HG03196 (cell line): Measurements from ENCODE around the gene SMARCC1.

Source experiments
- ATAC-seq: cut with Tn5 transposase; IDR thresholded peaks from one replicate; pipeline ENCODE4 v1.9.1; 2021; ENCODE audit not compliant: unreplicated experiment

SMARCC1 gene

DNA sequence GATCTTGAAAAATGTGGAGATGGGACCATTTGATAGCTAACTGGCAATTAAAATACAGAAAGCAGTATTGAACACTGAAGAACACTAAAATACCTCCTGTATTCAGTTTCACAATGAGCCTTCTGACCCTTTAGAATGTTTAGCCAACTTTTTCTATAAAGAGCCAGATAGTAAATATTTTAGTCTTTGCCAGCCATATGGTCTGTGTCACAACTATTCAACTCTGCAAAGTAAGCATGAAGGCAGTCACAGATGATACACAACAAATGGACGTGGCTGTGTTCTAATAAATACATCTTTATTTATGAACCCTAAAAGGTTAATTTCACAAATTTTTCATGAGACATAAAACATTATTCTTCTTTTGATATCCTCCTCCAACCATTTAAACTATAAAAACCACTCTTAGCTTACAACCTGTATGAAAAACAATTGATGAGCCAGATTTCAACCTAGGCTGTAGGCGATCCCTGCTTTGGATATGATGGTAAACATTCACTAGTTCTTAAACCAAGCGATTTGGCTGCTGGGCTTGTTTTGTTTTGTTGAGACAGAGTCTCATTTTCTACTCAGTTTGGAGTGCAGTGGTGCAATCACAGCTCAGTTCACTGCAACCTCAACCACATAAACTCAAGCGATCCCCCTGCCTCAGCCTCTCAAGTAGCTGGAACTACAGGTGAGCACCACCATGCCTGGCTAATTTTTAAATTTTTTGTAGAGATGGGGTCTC is 189.5 kb downstream of the SMARCC1 start:
- no peak for ATAC-seq

DNA sequence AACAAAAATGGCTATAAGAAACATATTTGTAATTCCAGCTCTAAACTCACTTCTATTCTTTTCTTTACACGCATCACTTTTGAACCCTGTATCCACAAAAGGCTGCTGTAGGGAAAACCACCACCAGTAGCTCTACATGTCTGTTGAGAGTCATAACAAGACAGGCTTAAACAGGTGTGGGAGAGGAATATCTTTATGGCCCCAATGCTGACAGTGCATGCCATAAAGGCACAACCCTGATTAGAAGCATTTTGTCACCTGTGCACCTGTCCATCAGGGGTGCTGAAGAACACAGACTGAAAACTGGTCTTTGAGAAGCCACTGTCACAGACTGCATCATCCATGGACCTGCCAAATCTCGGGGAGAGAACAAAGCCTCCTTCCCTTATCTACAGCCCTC is 191.5 kb downstream of the SMARCC1 start:
- ATAC-seq: no peak

DNA sequence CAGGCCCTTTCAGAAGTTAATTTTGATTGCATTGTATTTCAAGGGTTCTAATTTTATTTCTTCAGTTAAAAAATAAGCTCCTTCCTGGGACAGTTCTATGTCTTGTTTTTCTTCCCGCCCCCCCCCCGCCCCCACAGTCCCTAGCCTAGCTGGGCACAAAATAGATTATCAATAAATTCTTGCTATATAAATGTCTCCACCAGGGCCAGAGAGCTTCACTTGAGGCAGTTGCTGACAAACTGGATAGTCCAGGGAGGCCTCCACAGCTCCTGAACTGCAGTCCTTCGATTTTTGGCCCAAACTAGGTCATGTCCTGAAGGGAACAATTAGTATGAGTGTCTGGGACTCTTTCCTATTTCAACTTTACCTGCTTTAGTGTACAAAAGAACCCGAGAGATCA is 193.1 kb downstream of the SMARCC1 start:
- ATAC-seq: no peak

DNA sequence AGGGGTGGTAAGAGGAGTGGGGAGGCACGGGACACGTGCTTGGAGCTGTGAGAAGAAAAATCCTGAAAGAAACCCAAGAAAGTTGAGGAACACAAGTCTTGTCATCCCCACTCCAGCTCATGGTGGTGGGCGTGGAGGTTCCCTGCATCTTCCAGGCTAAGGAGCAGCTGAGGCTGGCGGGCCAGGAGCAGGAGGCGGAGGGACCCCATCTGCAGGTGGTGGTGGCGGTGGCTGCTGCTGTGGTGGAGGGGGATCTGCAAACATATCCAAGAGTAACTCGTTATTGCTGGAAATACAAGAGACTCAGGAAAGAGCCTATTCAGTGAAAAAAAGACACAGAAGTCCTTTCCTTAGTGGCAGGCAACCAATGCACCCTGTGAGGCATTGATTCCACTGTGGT is 193.6 kb downstream of the SMARCC1 start:
- ATAC-seq: no peak

DNA sequence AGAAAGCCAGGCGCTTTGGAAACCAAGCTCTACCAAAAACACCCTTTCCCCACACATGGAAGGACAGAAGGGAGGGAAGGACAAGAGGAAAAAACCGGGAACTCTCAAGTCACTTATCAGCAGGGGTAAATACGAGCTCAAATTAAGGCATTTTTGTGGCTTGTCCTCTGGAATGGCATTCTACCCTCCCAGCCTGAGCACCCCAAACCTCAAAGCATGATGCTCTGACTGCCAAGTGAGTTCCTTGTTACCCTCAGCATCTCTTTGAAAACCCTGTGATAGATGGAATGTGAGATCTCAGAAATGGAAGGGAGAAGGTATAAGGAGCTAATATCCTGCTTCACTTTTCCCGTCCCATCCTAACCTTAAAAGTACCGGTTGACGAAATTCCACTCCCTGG is 194.9 kb downstream of the SMARCC1 start:
- no peak for ATAC-seq

DNA sequence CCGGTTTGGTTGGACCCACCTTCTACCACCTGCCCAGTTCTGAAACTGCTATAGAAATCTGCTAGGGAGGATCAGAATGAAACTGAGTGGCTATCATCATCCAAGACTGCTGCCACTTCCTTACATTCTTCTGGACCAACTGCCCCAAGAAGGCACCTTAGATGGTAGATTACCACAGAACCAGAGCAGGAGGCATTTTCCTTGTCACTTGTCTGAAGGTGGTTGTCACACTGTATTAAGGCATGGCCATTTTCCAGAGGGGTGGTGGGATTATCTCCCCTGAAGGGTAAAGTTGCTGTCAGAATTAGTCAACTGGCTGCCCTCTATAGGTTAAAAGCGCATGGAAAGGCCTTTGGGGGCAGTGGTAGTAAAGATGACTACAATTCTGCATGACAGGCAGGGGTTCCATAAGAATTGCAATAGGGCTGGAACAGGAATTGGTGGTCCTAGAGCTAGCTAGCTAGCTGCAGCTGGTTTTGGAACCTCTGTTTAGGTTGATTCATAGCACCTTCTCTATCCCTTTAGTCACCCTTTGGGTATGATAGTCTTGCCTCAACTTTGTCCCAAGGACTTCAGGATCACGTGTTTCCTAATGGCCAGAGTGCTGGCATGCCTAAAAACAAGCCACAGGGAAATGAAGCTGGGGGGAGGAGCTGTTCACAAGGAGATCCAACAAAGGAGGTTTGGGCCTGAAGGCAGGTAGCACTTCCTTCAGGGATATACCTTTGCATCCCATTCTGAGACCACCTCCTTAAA is 198.2 kb downstream of the SMARCC1 start:
- no peak for ATAC-seq

DNA sequence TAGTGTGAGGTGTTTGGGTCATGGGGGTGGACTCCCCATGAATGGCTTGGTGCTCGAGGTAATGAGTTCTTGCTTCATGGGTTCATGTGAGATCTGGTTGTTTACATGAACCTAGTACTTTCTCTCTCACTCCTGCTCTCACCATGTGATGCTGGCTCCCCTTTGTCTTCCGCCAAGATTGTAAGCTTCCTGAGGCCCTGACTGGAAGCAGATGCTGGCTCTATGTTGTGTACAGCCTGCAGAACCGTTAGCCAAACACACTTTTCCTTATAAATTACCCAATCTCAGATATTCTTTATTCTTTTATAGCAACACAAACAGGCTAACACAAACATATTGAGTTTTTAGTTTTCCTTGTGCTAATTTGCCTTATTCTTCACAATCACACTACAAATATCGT is 199.9 kb downstream of the SMARCC1 start:
- no peak for ATAC-seq

DNA sequence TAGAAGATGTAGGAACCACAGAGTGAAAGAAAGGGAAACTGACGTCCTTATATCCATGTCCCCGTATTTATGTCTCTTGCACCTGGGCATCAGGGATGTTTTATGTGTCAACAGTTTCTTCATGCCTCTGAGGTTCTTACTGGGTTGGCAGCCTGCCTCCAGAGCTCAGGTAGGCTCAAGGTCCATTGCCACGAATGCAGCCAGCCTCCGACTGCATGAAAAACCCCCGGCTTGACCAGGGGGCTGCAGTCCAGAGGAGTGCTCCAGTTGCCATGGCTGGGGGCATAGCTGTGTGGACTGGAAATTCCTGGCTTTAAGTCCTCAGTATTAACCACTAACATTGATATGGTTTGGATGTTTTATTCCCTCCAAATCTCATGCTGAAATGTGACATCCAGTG is 200.3 kb downstream of the SMARCC1 start:
- ATAC-seq: no peak

DNA sequence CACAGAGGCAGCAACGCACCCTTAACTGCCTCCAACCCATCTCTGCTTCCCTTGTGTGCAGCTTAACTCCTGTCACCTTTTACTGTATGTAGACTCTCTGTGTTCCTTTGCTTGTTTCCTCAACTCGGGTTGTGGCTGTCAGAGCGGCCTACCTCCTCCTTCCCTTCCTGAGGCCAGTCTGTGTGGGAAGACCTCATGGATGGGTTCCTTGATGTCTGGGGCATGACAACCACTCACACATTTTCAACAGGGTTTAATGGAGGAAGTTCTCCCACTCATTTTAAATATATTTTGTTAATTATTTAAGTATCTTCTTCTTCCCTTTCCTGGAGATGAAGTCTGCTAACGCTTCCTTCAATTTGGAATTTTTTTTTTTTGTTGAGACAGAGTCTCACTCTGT is 201.2 kb downstream of the SMARCC1 start:
- no peak for ATAC-seq

DNA sequence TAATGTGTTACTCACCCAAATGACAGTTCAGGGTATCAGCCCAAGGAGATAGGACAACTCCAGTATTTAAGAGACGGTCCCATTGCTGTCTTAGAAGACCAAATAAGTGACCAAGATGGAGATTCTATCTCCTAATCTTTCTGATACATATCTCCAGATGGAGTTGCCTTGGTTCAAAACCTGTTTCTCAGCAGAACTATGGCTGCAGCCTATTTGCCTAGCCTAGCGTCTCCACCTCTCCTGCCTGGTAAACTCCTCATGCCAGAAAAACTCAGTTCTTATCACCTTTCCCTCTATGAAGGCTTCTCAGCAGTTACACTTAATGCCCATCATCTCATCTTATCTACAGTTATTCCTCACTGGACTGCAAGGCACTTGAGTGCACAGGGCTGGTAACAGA is 201.8 kb downstream of the SMARCC1 start:
- ATAC-seq: no peak

DNA sequence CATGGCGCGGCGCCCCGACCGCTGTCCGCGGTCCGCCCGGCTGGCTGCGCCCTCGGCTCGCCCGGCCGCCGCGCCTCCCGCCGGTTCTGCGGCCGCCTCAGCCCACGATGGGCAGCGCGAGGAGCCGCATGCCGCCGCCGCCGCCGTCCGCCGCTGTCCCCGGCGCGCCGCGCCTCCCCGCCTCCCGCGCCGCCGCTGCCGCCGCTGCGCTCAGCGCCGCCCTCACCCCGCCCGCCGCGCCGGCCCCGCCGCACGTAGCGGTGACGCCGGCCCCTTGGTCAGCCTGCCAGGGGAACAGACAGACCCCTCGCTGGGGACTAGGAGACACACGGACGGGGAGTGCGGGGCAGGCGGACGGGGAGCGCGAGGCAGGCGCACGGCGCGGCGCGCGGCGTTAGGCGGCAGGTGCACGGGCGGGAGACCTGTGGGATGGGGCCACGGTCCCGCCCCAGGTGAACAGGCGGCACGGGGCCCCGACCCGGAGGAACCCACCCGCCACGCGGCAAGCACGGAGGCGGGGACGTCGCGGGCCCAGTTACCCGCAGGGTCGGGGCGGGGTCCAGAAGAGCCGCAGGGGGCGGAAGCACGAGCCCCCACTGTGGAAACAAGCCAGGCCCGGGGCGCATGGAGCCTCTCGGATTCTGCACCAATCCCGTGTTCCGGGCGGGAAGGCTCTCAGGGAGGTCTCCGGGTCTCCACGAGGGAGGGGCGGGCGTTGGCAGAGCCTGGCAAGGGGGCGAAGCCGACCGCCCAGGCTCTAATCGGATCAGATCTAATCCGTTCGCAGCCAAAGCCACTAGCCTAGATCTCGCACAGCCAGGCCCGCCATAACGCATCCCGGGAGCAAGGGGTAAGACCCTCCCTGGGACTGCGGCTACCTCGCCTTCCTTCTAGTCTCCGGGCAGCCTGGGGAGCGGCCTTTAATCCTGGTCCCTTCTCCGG is 202.7 kb downstream of the SMARCC1 start, which contains the start of gene CSPG5:
TSS of gene CSPG5 (minus strand) at position 175 of the 942 bp plus-strand sequence. CDS start at position 3, 172 bp downstream.
- ATAC-seq: no peak

DNA sequence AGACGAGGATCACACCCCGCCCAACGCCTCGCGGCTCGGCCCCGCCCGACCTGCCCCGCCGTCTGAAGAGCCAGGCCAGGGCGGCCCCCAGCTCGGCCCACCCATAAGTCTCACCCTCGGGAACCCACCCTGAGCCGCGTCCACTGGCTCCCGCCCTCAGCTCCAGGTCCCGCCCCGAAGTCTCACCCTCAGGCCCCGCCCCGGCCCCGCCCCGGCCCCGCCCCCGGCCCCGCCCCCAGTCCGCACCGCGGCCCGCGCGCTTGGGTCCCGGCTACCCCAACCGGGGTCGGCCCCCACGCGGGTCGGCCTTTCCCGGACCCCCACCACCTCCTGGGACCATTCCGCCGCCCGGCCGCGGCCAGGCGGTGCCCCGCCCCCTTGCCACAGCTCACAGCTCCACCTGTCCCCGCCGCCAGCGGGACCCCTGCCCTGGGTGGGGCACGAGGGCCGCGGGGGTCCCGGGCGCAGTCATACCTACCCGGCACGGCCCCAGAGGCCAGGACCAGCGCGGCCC is 203.5 kb downstream of the SMARCC1 start:
- ATAC-seq: no peak

DNA sequence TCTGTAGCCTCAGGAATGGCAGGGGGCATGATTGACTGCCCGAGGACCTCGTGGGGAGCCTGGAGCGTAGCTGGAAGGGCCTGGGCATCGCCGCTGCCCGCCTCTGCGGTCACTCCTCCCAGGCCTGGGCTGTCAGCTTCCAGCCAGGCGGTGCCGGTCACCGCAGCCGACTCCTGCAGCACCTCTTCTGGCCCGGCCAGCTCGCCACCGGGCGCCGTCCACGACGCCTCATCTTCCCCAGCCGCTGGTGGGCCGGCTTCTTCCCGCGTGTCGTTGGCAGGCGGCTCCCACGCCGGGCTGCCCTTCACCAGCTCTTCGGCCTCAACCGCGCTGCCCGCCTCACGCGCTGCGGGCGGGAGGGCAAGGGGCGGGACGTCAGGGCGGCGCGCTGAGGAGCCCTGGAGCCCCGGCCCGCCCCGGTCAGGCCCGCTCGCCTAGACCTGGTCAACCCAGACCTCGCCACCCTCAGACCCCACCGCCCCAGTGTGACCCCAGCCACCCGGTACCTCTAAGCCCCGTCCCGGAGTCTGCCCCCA is 204.0 kb downstream of the SMARCC1 start:
- no peak for ATAC-seq

DNA sequence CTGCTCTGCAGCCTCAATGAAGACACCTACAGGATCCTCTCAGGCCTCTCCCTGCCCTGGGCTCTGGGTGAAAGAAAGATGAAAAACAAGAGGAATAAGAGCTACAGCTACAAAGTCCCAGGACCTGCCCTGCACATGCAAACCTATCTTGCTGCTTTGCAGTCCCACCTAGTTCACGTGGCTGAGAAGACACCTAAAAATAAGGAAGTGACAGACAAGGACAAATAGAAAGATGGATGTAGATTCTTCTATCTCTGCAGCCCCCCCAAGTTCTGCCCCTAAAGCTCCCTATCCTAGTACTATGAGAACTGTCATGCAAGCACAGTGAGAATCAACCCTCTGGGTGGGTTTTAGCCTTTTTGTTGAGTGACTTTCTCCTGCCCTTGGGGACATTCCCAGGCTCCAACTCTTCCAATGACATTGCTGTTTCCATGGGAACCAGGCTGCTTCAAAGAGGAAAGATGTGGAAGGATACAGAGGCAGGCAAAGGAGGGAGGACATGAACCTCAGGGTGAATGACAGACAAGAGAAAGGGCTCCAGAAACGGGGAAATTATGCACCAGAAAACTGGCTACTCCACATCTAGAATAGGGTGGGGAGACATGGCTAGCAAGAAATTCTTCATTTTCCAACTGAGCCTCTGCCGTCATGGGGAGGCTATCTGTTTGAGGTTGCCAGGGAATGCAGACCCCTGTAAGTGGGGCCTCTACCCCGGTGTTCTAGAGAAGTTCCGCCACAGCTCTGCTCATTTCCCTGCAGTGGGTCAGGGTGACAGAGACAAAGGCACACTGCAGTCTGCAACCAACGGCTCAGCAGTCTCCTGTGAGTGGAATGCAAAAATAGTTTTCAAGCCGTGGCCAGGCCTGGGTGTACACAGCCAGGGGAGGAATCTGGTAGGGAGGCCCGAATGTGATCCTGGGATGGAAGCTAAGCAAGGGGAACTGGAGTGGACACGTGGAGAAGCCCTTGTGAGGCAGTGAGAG is 208.2 kb downstream of the SMARCC1 start:
- no peak for ATAC-seq

DNA sequence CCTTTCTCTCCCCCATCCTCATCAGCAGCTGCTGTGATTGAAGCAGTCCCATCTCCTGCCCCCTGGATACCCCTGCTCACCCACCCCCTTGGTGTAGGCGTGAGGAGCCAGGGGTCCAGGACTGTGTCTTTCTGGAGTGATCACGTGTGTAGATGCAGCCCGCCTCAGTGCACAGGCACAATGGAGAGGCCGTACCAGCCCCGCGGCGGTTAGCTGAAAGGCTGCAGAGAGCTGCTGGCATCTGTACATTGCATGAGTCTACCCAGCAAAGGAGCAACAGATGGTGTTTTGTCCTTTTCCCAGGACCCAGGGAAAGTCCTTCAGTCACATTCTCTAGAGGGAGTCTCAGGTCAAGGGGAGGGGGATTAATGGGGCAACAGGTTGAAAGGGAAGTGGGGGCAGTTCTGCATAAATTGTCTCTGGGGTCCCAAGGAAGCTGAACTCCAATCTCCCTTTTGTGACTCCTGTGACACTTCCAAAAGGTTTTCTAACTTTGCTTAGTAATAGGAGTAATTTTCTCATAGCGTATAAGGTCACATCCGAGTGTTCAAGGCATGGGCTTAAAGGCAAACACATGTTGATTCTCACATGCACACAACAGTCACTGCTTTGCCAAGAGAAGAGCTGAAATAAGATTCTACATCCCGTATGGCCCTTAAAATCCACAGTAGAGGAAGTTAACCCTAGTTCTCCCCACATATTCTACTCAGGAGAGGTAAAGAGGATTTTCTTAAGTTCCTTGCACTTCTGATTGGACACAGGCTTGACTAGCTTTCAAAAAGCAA is 210.1 kb downstream of the SMARCC1 start:
- ATAC-seq: no peak

DNA sequence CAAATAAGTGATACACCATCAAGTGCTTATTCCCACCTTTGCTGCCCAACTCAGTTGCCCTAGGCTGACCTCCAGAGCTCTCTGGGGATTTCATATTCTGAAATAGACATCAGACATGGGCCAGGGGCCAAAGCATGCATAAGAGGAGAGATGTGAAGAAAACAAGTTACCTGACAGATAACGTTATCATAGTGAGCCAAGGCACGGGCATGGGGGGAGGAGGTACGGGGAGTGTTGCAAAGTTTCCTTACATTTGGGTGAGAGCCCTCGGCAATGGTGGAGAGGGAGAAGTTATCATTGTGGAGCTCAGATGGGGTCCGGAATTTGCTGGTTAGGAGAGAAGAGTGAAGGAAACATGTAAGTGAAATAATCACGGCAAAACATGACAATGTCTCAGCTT is 212.8 kb downstream of the SMARCC1 start:
- no peak for ATAC-seq

DNA sequence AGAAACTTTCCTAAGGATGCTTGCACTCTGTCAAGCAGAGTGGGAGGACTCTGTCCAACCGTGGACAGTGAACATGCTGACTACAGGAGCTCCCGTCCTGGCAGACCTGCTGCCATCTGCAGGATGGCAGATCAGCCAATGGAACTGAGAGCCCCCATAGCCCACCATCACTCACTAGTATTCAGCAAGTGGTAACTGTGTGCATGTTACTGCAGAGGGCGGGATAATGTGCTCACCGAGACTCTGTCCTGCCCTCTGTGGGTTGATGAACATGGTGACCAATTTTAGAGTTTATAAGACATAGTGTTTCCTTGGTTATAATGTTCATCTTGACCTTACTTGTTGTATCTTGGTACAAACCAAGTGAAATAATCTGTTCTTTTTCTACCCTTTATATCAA is 214.5 kb downstream of the SMARCC1 start:
- ATAC-seq: no peak

DNA sequence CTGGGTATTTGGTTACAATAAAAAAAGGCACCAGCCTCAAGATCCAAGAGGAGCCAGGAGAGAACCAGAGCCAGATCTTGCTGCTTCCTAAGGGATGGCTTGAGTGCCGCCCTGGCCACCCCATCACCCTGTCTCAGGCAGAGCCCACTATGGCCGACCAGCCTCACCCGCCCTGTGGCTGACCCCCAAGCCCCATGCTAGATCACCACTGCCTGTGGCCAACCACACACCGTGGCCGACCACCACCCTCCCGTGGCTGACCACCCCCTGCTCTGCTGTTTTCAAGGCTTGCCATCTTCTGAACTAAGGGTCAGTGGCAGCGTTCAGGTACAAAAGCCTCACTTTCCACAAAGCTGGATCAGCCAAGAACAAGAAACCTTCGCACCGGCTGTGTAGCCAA is 215.0 kb downstream of the SMARCC1 start:
- no peak for ATAC-seq
